ENCODE data around the gene WDR37.

DNA sequence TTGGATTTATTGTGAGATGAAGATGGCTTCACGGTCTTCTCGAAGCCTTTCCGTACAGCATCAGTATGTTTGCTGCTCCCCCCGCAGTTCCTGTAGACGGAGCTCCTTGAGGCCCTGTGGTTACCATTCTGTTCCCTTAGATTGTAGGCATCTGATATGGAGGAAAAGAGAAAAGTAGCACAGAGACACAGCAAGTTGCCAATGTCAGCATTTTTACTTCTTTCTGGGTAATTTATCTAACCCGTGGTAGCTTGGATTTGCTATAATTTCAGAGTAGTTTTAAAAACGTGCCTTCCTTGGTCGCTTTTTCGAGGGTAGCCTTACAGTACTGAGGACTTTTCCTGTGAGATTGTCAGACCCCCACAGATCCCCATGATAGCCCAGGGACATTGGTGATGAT lies 37.5 kb downstream of the WDR37 start:
- TF ChIP-seq CTCF (IDR thresholded peaks at IDR 0.05) (no peak), POLR2A (IDR thresholded peaks at IDR 0.05; ENCODE audit: low read length) (no peak)
